SU-DHL-6 (cell line): ENCODE measurements around the gene ZNF212.

Experiments used
- H2AFZ ChIP-seq: fragments of 200-600 bp; sonication (generic); 2 replicates; pipeline ENCODE4 v1.6.1; 2014; ENCODE audit warnings: low read depth, mild to moderate bottlenecking, moderate library complexity, mixed read lengths, antibody characterized with exemption, low read length; ENCODE audit not compliant: severe bottlenecking
- H3F3A ChIP-seq: fragments of 200-600 bp; shearing (Covaris generic); 2 replicates; pipeline ENCODE4 v1.6.0; 2016; ENCODE audit warnings: antibody characterized with exemption, mild to moderate bottlenecking; ENCODE audit not compliant: insufficient read depth
- H3K27ac ChIP-seq: fragments of 200-600 bp; sonication (generic); 2 replicates; pipeline ENCODE4 v1.5.1; 2016; ENCODE audit warnings: low read depth, mild to moderate bottlenecking, low read length, moderate library complexity, mixed read lengths
- H3K27me3 ChIP-seq: fragments of 200-600 bp; sonication (generic), shearing (Covaris generic); 2 replicates; pipeline ENCODE4 v1.6.0; 2014; ENCODE audit warnings: mild to moderate bottlenecking, low read length
- H3K36me3 ChIP-seq: fragments of 200-600 bp; sonication (generic); 2 replicates; pipeline ENCODE4 v1.6.1; 2014; ENCODE audit warnings: mild to moderate bottlenecking, low read length, mixed read lengths
- H3K4me2 ChIP-seq: fragments of 300-600, 200-600 bp; shearing (Covaris generic), sonication (generic); 2 replicates; pipeline ENCODE4 v1.6.0; 2014; ENCODE audit warnings: low read length, low read depth, mild to moderate bottlenecking; ENCODE audit not compliant: poor library complexity, severe bottlenecking
- H3K4me3 ChIP-seq: fragments of 200-600 bp; sonication (generic); 2 replicates; pipeline ENCODE4 v1.5.1; 2014; ENCODE audit warnings: antibody characterized with exemption, low read length, mild to moderate bottlenecking, mixed read lengths; ENCODE audit not compliant: insufficient read depth, poor library complexity, severe bottlenecking
- H3K79me2 ChIP-seq: fragments of 200-600 bp; sonication (generic); 2 replicates; pipeline ENCODE4 v1.6.1; 2014; ENCODE audit warnings: mild to moderate bottlenecking, low read length, moderate library complexity; ENCODE audit not compliant: insufficient read depth
- H3K9ac ChIP-seq: fragments of 200-600 bp; sonication (generic); 2 replicates; pipeline ENCODE4 v1.7.0; 2014; ENCODE audit warnings: mild to moderate bottlenecking, low read length
- H3K9me2 ChIP-seq: fragments of 200-600 bp; sonication (generic); replicated peaks from 2 replicates; pipeline ENCODE4 v1.6.1; 2014; ENCODE audit warnings: low read length; ENCODE audit not compliant: insufficient read depth
- H3K9me3 ChIP-seq: fragments of 200-600 bp; sonication (generic); 2 replicates; pipeline ENCODE4 v1.6.1; 2014; ENCODE audit warnings: low read length, mixed read lengths; ENCODE audit not compliant: insufficient read depth
- H4K20me1 ChIP-seq: fragments of 200-600 bp; sonication (generic); 2 replicates; pipeline ENCODE4 v1.6.1; 2014; ENCODE audit warnings: low read depth, mild to moderate bottlenecking, antibody characterized with exemption, low read length, moderate library complexity, mixed read lengths
- EZH2phosphoT487 ChIP-seq: fragments of 200-600 bp; sonication (generic), shearing (Covaris generic); conservative IDR thresholded peaks from 2 replicates; pipeline ENCODE4 v1.6.1; 2018; ENCODE audit warnings: mild to moderate bottlenecking, antibody characterized with exemption, low read length, moderate library complexity, mixed read lengths
- TF ChIP-seq, protein P1 (sequence below): fragments of 200-600 bp; sonication (generic); IDR thresholded peaks from one replicate; pipeline ENCODE4 v1.5.1; 2017; ENCODE audit warnings: antibody characterized with exemption, mild to moderate bottlenecking, low read length, moderate library complexity; ENCODE audit not compliant: insufficient read depth, poor library complexity, severe bottlenecking

ZNF212 gene

DNA sequence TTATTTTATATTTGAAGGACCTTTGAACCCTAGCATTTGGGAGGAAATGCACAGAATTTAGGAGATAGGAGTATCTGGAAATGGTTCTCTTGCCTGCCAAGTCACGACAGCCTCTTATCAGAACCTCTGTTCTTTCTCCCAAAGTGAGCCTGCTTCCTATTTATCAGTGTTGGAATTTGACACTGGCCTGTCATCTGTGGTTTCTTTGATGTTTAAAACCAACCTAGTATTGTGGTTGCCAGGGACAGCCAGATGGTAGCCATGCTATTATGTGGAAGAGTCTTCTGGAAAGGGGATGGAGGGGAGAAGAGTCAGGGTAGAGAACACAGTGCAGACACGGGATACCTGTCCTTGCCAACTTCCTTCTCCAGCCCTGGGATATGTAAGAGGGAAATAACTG, 23.0 kb upstream of the ZNF212 start:
- Histone ChIP-seq H3K4me2 (no peak overlapping the region), H3K9me2 (no peaks in the 10 kb centered on the region), H2AFZ (no peak overlapping the region), H3K79me2 (no peaks in the 10 kb centered on the region), H3K9ac (no peak overlapping the region), H3K27me3 (no peaks in the 10 kb centered on the region), H3K9me3 (no peaks in the 10 kb centered on the region), H3K36me3 (no peaks in the 10 kb centered on the region), H4K20me1 (no peaks in the 10 kb centered on the region), H3K27ac (no peak overlapping the region), H3F3A (no peaks in the 10 kb centered on the region), H3K4me3 (no peak overlapping the region)
- no peak for TF ChIP-seq EZH2phosphoT487
- TF ChIP-seq, protein P1, sequence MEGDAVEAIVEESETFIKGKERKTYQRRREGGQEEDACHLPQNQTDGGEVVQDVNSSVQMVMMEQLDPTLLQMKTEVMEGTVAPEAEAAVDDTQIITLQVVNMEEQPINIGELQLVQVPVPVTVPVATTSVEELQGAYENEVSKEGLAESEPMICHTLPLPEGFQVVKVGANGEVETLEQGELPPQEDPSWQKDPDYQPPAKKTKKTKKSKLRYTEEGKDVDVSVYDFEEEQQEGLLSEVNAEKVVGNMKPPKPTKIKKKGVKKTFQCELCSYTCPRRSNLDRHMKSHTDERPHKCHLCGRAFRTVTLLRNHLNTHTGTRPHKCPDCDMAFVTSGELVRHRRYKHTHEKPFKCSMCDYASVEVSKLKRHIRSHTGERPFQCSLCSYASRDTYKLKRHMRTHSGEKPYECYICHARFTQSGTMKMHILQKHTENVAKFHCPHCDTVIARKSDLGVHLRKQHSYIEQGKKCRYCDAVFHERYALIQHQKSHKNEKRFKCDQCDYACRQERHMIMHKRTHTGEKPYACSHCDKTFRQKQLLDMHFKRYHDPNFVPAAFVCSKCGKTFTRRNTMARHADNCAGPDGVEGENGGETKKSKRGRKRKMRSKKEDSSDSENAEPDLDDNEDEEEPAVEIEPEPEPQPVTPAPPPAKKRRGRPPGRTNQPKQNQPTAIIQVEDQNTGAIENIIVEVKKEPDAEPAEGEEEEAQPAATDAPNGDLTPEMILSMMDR, result no peak

DNA sequence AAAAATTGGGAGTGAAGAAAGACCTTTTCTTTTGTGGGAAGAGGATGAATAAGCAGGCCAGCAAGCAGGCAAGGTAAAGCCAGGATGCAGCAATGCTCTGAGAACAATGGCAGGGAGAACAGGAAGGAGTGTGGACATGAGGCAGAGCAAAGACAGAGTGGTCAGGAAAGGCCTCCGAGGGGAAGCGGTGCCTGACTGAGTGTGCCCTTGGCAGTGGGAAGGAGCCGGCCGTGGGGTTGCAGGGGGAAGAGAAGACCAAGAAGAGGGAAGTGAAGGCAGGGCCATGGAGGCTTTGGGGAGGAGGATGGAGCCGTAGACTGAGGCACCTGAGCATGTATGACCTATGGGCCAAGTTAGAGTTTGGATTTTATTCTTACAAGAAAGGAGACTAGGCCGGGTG, 21.9 kb upstream of the ZNF212 start:
- Histone ChIP-seq H3F3A (no peaks in the 10 kb centered on the region), H3K36me3 (no peaks in the 10 kb centered on the region)

DNA sequence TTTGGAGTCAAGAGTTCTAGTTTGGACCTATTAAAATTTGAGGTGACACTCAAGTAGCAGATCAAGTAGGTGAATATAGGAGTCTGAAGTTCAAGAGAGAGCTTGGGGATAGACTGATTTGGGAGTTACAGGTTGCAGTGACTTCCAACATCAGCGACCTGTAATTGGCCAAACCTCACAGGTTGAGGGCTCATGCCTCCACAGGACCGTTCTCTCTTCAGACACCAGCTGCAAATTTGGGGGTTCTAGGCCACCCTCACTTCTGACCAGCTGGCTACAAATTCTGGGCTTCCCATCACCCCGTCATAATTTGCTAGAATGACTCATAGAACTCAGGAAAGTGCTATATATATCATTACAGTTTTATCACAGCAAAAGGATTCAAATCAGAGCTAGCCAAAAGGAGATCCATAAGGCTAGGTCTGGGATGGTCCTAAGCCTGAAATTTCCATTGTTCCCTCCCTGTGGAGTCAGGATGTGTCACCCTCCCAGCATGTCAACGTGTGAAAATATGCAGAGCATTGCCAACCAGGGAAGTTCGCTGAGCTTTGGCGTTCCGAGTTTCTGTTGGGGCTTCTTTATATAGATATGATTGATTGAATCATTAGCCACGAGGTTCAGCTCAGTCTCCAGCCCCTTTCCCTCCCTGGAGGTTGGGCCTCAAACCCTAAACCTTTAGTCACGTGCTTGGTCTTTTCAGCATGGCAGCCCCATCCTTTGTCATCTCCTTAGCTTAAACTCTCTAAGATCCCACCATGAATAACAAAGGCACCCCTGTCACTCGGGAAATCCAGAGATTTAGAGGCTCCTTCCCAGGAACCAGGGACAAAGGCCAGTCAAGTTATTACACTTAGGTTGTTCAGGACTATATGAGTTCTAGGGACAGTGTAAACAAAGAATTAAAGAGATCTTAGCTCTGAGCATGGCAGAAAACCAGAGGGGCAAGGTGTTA, 20.7 kb upstream of the ZNF212 start:
- Histone ChIP-seq H3K27ac (no peak overlapping the region), H2AFZ (no peak overlapping the region), H3K9me3 (no peaks in the 10 kb centered on the region), H4K20me1 (no peaks in the 10 kb centered on the region), H3K36me3 (no peaks in the 10 kb centered on the region), H3F3A (no peaks in the 10 kb centered on the region), H3K9ac (no peak overlapping the region), H3K79me2 (no peaks in the 10 kb centered on the region), H3K4me3 (no peak overlapping the region), H3K9me2 (no peaks in the 10 kb centered on the region), H3K4me2 (no peak overlapping the region), H3K27me3 (no peaks in the 10 kb centered on the region)
- TF ChIP-seq, protein P1, result no peak
- TF ChIP-seq EZH2phosphoT487, result no peak

More for the DNA sequence above, 21.9 kb upstream of the ZNF212 start:
- TF ChIP-seq, protein P1, result no peak
- no peak for TF ChIP-seq EZH2phosphoT487
- Histone ChIP-seq H3K27ac (no peak overlapping the region), H3K79me2 (no peaks in the 10 kb centered on the region), H3K4me3 (no peak overlapping the region), H2AFZ (no peak overlapping the region), H3K27me3 (no peaks in the 10 kb centered on the region), H3K4me2 (no peak overlapping the region), H3K9ac (no peak overlapping the region), H4K20me1 (no peaks in the 10 kb centered on the region), H3K9me2 (no peaks in the 10 kb centered on the region), H3K9me3 (no peaks in the 10 kb centered on the region)
